RWPE1 (cell line): ENCODE results near the gene ZFPM1.

ENCODE experiments used
- CTCF ChIA-PET: fragments of 350-600 bp; sonication (Branson Sonifier 250); formaldehyde crosslinking; extraction: SDS; loops from one replicate; lab custom pipeline; 2021; lab: Yijun Ruan, JAX
- POLR2A ChIA-PET: fragments of 400-600 bp; formaldehyde crosslinking; extraction: SDS; loops from one replicate; lab custom pipeline; 2020; ENCODE audit warnings: antibody characterized with exemption; ENCODE audit not compliant: low non-redundant PET; lab: Yijun Ruan, JAX
- DNase-seq: peaks from one replicate; pipeline ENCODE4 v3.0.0; 2012; ENCODE audit warnings: low spot score
- H3K27ac ChIP-seq: fragments of 450-650 bp; 2 replicates; pipeline ENCODE4 v1.5.1; 2017
- CTCF ChIP-seq: fragments of 450-650 bp; conservative IDR thresholded peaks from 2 replicates; pipeline ENCODE4 v1.5.1; 2017; ENCODE audit warnings: low read depth, mild to moderate bottlenecking

ZFPM1 gene

GRCh38 chr16:88510091-88510994, 57.3 kb downstream of the ZFPM1 start:
- POLR2A ChIA-PET: no interaction called here
- peak overlapping the region; percentile 33 for H3K27ac ChIP-seq
- CTCF ChIA-PET: interaction anchor here (0.6 to 1.5 kb wide), 2 partner anchors 55 to 73 kb away, joined by 3 to 7 read pairs; no protein-coding TSS in a partner anchor
- DNase-seq: peak; percentile 63
- no peak for TF ChIP-seq CTCF

GRCh38 chr16:88511060-88511459, 58.0 kb downstream of the ZFPM1 start:
- TF ChIP-seq CTCF: no peak
- CTCF ChIA-PET: interaction anchor here (1.5 kb wide), 1 partner anchor 56 kb away, joined by 7 read pairs; no protein-coding TSS in a partner anchor
- POLR2A ChIA-PET: no interaction called here
- peak overlapping the region; percentile 33 for H3K27ac ChIP-seq
- DNase-seq: no peak

GRCh38 chr16:88511906-88512305, 58.8 kb downstream of the ZFPM1 start:
- H3K27ac ChIP-seq: no peak overlapping the region
- ChIA-PET CTCF (no interaction called here), POLR2A (no interaction called here)
- no peak for DNase-seq
- TF ChIP-seq CTCF: no peak

GRCh38 chr16:88512728-88513696, 59.9 kb downstream of the ZFPM1 start:
- POLR2A ChIA-PET: no interaction called here
- DNase-seq: no peak
- TF ChIP-seq CTCF: no peak
- no peak overlapping the region for H3K27ac ChIP-seq
- CTCF ChIA-PET: interaction anchor here (0.5 kb wide), 1 partner anchor 58 kb away, joined by 3 read pairs; no protein-coding TSS in a partner anchor

- ChIA-PET POLR2A (no interaction called here), CTCF (no interaction called here)
- TF ChIP-seq CTCF: no peak
- no peak overlapping the region for H3K27ac ChIP-seq
- no peak for DNase-seq
These were observed 61.0 kb downstream of the ZFPM1 start for GRCh38 chr16:88514070-88514469.
